Testis (tissue), 3 donors: ENCODE results near the gene FAM120C. TPM values are rescaled to one million over a fixed set of nuclear protein-coding genes. Genes with fewer than 3 reads are reported as not detected.

Experiments
- DNase-seq: peaks from one replicate; pipeline ENCODE4 v3.0.0-alpha.2; 2019
- H3K27ac ChIP-seq, 2 donors: fragments of 200-600 bp; sonication (generic); one replicate each; pipeline ENCODE4 v1.5.1; 2019
- H3K27me3 ChIP-seq: fragments of 200-600 bp; sonication (generic); one replicate; pipeline ENCODE4 v1.5.1; 2019
- H3K36me3 ChIP-seq: fragments of 200-600 bp; sonication (generic); one replicate; pipeline ENCODE4 v1.5.1; 2017; ENCODE audit warnings: low read depth; ENCODE audit errors: missing control alignments
- H3K4me1 ChIP-seq: fragments of 200-600 bp; sonication (generic); one replicate; pipeline ENCODE4 v1.5.1; 2019
- H3K4me3 ChIP-seq, 2 donors: fragments of 200-600 bp; sonication (generic); one replicate each; pipeline ENCODE4 v1.5.1; 2017 to 2019
- H3K9me3 ChIP-seq: fragments of 200-600 bp; sonication (generic); one replicate; pipeline ENCODE4 v1.5.1; 2017
- POLR2A ChIP-seq: fragments of 450-650 bp; IDR thresholded peaks from one replicate; pipeline ENCODE4 v1.6.1; 2017; ENCODE audit warnings: antibody characterized with exemption, mild to moderate bottlenecking, moderate library complexity
- WGBS, 2 donors: methylation state at CpG; one replicate each; pipeline ENCODE4 v1.1.5; 2018; 5-methylcytosine and 5-hydroxymethylcytosine counted together
- intact Hi-C: fragments of 100-400 bp; cut with DNase I; formaldehyde crosslinking; loops from one replicate; pipeline ENCODE4 v1.15.1; 2023; ENCODE audit warnings: low total_unique reads
- polyA plus RNA-seq: library from polyadenylated mRNA; stranded (reverse); fragments of 350-450 nt; fragmentation: Illumina TruSeq; extraction: RNeasy Lipid Tissue Mini Kit (QIAGEN cat#74804); gene quantifications from one replicate; pipeline ENCODE4 v1.2.3, GENCODE V29; 2014; ENCODE audit warnings: low read depth, low replicate concordance; ENCODE audit not compliant: insufficient read depth
- total RNA-seq, 2 donors: library from RNA; depleted of rRNA; stranded (reverse); fragments of >200 nt; gene quantifications; one replicate each; pipeline ENCODE4 v1.2.3, GENCODE V29; 2016
- TF ChIP-seq, protein P1 (sequence below), 3 experiments: fragments of 450-650 bp in 2 of 3; fragments of 200-600 bp in 1 of 3; sonication (generic) in 1 of 3; IDR thresholded peaks; one replicate each; pipeline ENCODE4 v1.5.1; 2016 to 2019; ENCODE audit warnings: antibody characterized with exemption in 3 of 3, mild to moderate bottlenecking in 2 of 3, moderate library complexity in 1 of 3

FAM120C gene
- total and polyA plus RNA-seq, 3 donors from 2014 or later: 5.3 to 22.3 (median 20.5) TPM

DNA sequence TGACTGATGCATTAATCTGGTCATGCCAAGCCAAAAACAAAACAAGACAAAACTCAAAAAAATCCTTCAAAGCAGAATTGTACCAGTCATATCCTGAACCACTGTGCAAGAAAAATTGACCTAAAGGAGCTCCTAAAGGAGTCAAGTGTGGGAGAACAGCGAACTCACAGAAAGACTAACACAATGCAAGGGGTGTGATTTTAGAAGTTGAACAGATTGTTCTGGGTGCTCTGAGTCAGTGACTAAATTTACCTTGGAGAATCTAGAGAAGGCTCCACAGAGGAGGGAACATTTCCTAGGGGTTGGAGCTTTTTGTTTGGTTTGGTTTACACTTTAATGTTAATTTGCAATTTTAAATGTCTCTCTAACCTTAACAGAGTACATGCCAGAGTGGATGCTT lies 89.9 kb downstream of the FAM120C start:
- intact Hi-C loops: no loop called here
- H3K4me1 ChIP-seq: no peaks in the 10 kb centered on the region
- H3K9me3 ChIP-seq: no peaks in the 10 kb centered on the region
- TF ChIP-seq POLR2A: no peak
- TF ChIP-seq, protein P1, sequence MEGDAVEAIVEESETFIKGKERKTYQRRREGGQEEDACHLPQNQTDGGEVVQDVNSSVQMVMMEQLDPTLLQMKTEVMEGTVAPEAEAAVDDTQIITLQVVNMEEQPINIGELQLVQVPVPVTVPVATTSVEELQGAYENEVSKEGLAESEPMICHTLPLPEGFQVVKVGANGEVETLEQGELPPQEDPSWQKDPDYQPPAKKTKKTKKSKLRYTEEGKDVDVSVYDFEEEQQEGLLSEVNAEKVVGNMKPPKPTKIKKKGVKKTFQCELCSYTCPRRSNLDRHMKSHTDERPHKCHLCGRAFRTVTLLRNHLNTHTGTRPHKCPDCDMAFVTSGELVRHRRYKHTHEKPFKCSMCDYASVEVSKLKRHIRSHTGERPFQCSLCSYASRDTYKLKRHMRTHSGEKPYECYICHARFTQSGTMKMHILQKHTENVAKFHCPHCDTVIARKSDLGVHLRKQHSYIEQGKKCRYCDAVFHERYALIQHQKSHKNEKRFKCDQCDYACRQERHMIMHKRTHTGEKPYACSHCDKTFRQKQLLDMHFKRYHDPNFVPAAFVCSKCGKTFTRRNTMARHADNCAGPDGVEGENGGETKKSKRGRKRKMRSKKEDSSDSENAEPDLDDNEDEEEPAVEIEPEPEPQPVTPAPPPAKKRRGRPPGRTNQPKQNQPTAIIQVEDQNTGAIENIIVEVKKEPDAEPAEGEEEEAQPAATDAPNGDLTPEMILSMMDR (IDR thresholded peaks at IDR 0.05): no peak
- no peak overlapping the region for H3K4me3 ChIP-seq
- H3K27ac ChIP-seq: no peak overlapping the region
- DNase-seq: no peak
- H3K27me3 ChIP-seq: no peaks in the 10 kb centered on the region
- WGBS, 2 donors: 45 to 67% methylated on average over 1 of the region's 1 CpG
- H3K36me3 ChIP-seq: no peaks in the 10 kb centered on the region

DNA sequence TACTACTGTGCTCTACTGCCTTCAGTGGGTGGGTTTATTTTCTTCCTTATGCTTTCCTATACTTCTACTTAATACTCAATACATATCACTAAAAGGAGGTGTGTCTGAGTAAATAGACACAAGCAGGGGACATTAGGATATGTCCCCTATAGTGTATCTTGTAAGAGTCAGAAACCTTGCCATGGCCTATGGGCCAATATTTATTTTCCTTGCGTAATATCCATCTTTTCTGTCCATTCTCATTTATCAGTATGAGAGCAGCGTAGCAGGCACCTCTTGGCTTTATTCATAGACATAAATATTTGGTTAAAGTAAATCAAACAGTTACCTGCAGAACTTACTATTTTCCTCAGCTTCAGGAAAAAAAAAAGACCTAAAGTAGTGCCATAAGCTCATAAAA lies 92.2 kb downstream of the FAM120C start:
- 100% methylated on average over 2 of the region's 2 CpGs for WGBS, 2 donors

DNA sequence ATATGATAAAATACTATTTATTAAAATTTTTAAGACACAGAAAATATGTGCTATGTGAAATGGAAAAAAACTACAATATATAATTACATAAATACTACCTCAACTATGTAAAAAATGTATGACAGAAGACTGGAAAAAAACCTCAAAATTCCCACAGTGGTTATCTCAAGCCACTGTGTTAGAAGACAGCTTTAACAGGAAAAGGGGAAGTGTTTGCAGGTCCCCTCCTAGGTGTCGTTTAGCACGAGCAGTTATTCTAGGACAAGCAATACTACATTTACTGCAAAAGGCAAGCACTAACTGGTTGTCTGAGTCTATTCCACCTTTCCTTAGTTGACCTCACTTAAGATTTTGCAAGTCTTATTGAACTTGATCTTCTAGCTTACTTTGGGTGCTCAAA lies 93.9 kb downstream of the FAM120C start:
- Histone ChIP-seq H3K27ac (no peak overlapping the region), H3K4me1 (no peaks in the 10 kb centered on the region), H3K36me3 (no peaks in the 10 kb centered on the region), H3K9me3 (no peaks in the 10 kb centered on the region), H3K4me3 (no peak overlapping the region), H3K27me3 (no peaks in the 10 kb centered on the region)
- TF ChIP-seq, protein P1 (IDR thresholded peaks at IDR 0.05): no peak
- no peak for TF ChIP-seq POLR2A
- DNase-seq: no peak
- 93 to 97% methylated on average over 2 of the region's 2 CpGs for WGBS, 2 donors
- intact Hi-C loops: no loop called here

More for the DNA sequence above, 92.2 kb downstream of the FAM120C start:
- H3K9me3 ChIP-seq: no peaks in the 10 kb centered on the region
- TF ChIP-seq, protein P1 (IDR thresholded peaks at IDR 0.05): no peak
- TF ChIP-seq POLR2A: no peak
- H3K4me1 ChIP-seq: no peaks in the 10 kb centered on the region
- DNase-seq: no peak
- intact Hi-C loops: no loop called here
- H3K27ac ChIP-seq: no peak overlapping the region
- H3K4me3 ChIP-seq: no peak overlapping the region
- H3K27me3 ChIP-seq: no peaks in the 10 kb centered on the region
- no peaks in the 10 kb centered on the region for H3K36me3 ChIP-seq

DNA sequence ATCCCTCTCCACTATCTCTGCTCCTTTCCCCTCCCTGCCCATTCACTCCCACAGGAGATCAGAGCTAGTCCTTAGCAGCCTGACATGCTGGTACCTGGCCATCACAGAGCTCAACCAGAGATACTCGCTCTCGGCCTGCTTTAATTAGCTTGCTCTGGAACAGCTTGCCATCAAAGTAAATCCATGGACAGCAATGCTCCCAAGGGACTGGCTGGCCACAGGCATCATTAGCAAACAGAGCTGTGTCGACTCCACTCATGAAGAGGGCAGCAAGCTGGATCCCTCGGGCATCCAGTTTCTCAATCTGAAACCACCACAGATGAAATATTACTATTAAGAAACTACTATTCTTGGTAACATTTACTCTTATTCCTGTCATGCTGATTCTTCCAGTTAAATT lies 95.4 kb downstream of the FAM120C start:
- WGBS, 2 donors: 67 to 79% methylated on average over 2 to 4 of the region's 4 CpGs
- no peaks in the 10 kb centered on the region for H3K36me3 ChIP-seq
- intact Hi-C loops: no loop called here
- no peak overlapping the region for H3K4me3 ChIP-seq
- H3K4me1 ChIP-seq: no peaks in the 10 kb centered on the region
- H3K27me3 ChIP-seq: no peaks in the 10 kb centered on the region
- TF ChIP-seq, protein P1 (IDR thresholded peaks at IDR 0.05): no peak
- no peak for TF ChIP-seq POLR2A
- H3K9me3 ChIP-seq: no peaks in the 10 kb centered on the region
- DNase-seq: no peak
- no peak overlapping the region for H3K27ac ChIP-seq

- no peaks in the 10 kb centered on the region for H3K9me3 ChIP-seq
- no peaks in the 10 kb centered on the region for H3K27me3 ChIP-seq
- TF ChIP-seq, protein P1 (IDR thresholded peaks at IDR 0.05): no peak
- TF ChIP-seq POLR2A: no peak
- no peak overlapping the region for H3K27ac ChIP-seq
- no peaks in the 10 kb centered on the region for H3K36me3 ChIP-seq
- no peak overlapping the region for H3K4me3 ChIP-seq
- WGBS, 2 donors: 95 to 99% methylated on average over 6 of the region's 6 CpGs
- no peaks in the 10 kb centered on the region for H3K4me1 ChIP-seq
- DNase-seq: no peak
- intact Hi-C loops: no loop called here
Measured at GRCh38 chrX:54085666-54086065, 97.4 kb downstream of the FAM120C start.
